NCI-H2029 (cell line): ENCODE measurements around the gene HHIP.
"Not testable (repeated sequence)": the region's sequence is repeated elsewhere in the genome, so short reads cannot be mapped to it uniquely, and the experiment has no call there.

Experiments
- DNase-seq: peaks from one replicate; lab custom pipeline; 2025; lab: John Stamatoyannopoulos, UW

HHIP gene

GRCh38 chr4:144754562-144755410, 108.8 kb downstream of the HHIP start:
- DNase-seq, result no peak

DNA sequence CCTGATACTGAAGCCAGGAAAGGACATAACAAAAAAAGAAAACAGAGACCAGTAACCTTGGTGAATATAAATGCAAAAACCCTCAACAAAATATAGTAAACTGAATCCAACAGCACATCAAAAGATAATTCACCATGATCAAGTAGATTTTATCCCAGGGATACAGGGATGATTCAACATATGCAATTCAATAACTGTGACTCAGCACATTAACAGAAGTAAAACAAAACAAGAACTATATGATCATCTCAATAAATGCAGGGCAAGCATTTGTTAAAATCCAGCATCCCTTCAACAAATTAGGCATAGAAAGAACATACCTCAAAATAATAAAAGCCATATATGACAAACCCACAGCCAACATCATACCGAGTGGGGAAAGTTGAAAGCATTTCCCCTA, 112.0 kb downstream of the HHIP start:
- DNase-seq, result no peak

DNA sequence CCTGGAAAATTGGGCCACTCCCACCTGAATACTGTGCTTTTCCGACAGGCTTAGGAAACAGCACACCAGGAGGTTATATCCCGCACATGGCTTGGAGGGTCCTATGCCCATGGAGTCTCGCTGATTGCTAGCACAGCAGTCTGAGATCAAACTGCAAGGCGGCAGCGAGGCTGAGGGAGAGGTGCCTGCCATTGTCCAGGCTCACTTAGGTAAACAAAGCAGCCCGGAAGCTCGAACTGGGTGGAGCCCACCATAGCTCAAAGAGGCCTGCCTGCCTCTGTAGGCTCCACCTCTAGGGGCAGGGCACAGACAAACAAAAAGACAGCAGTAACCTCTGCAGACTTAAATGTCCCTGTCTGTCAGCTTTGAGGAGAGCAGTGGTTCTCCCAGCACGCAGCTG, 122.9 kb downstream of the HHIP start:
- DNase-seq, result not testable (repeated sequence)

DNA sequence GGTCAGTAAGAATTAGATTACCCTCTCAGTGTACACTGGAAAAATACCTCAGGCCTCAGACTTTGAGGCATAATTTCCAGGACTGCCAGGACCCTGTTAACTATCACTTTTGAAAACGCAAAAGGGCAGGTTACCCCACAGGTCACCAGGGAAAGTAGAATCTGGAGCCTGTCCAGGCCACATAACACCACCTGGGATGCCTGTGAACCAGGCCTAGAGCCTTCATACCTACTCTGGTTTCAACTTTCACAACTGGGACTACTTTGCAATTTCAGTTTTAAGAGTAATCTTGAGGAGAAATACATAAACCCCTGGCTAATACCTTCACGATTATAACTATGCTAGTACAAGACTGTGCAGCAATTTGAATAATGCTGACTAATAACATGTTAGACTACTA, 132.4 kb downstream of the HHIP start:
- no peak for DNase-seq

- no peak for DNase-seq
Observed at GRCh38 chr4:144782345-144782744, 136.4 kb downstream of the HHIP start.

DNA sequence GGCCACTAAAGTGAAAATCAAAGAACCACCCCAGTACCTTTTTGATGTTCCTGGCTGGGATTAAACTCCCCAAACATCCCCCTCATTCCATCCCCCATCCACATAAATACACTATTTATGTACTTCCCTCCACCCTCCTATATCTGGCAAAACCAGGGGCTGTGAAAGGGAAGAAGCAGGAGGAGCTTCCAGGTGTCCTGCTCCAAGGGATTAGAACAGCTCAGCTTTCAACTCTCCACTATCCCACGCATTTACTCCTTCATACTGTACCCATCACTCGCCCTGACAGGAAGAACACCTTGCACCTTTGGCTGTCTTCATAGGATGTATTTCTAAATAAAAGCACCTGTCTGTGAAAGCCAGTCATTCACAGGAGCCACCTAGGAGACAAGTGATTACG, 140.0 kb downstream of the HHIP start:
- DNase-seq, result no peak

- DNase-seq, result no peak
Observed at GRCh38 chr4:144787365-144788258, 141.7 kb downstream of the HHIP start.

DNA sequence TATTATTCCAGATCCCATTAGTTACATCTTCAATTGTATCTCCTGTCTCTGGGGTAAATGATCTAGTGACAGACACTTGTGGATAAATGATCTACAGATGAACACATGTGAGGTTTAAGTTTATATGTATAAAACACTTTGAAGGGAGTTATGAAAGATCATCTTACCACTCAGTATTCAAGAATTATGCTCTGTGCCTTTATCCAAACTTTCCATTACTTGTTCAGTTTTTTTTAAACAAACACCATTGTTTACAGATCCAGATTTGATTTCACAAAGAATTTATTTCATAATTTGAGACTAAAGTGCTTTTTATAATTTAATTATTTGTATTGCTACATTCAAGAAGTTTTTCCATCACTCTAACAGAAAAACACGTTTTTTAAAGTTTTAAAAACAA, 142.5 kb downstream of the HHIP start:
- no peak for DNase-seq

DNA sequence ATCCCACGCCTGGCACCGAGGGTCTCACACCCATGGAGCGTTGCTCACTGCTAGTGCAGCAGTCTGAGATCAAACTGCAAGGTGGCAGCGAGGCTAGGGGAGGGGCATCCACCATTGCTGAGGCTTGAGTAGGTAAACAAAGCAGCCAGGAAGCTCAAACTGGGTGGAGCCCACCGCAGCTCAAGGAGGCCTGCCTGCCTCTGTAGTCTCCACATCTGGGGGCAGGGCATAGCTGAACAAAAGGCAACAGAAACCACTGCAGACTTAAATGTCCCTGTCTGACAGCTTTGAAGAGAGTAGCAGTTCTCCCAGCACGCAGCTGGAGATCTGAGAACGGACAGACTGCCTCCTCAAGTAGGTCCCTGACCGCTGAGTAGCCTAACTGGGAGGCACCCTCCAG, 146.0 kb downstream of the HHIP start:
- DNase-seq, result not testable (repeated sequence)
